ENCODE data around the gene SMIM28.

GRCh38 chr6:138345565-138346285 lies 32.0 kb upstream of the SMIM28 start:
- no peak for TF ChIP-seq CTCF (IDR thresholded peaks at IDR 0.05)
- TF ChIP-seq EP300 (IDR thresholded peaks at IDR 0.05) = no peak

All from ovary (tissue), 3 donors.